B cell (primary cell): ENCODE measurements around the gene TENT4B. TPM values are rescaled to one million over a fixed set of nuclear protein-coding genes. Genes with fewer than 3 reads are reported as not detected.

Experiments used
- ATAC-seq: fragments of 200-7000 bp; cut with Tn5 transposase; one replicate; pipeline ENCODE4 v1.10.0; 2021; ENCODE audit warnings: low read depth, mild to moderate bottlenecking, moderate number of reproducible peaks, moderate library complexity
- CTCF ChIA-PET: fragments of 350-600 bp; sonication (Branson Sonifier 250); formaldehyde crosslinking; loops from one replicate; lab custom pipeline; 2021; ENCODE audit warnings: antibody characterized with exemption, inconsistent platforms; lab: Charles Lee
- POLR2A ChIA-PET: fragments of 350-600 bp; sonication (Branson Sonifier 250); formaldehyde crosslinking; loops from one replicate; lab custom pipeline; 2021; ENCODE audit warnings: antibody characterized with exemption; lab: Charles Lee
- DNase-seq: peaks from one replicate; pipeline ENCODE4 v3.0.0; 2013
- H2AFZ ChIP-seq: 2 replicates; pipeline ENCODE4 v1.6.1; 2012; ENCODE audit warnings: mild to moderate bottlenecking, low read depth, low read length; ENCODE audit not compliant: insufficient read depth, poor library complexity, severe bottlenecking
- H3K27ac ChIP-seq, 2 donors: 1 replicate in 1 of 2; 2 replicates in 1 of 2; pipeline ENCODE4 v1.5.1; 2012 to 2013; ENCODE audit warnings: low read length in 2 of 2, mild to moderate bottlenecking in 2 of 2, moderate library complexity in 1 of 2
- H3K27me3 ChIP-seq, 4 experiments: fragments of 200-600 bp in 1 of 4; sonication (generic) in 1 of 4; replicated peaks in 1 of 4; 1 replicate in 2 of 4; 2 replicates in 2 of 4; pipeline versions ENCODE4 v1.6.1 to v1.7.0; 2013 to 2016; ENCODE audit warnings: low read length in 3 of 4, mild to moderate bottlenecking in 2 of 4, mixed read lengths in 1 of 4, moderate library complexity in 1 of 4; ENCODE audit not compliant: insufficient read depth in 4 of 4, control insufficient read depth in 3 of 4; ENCODE audit errors: control extremely low read depth in 1 of 4
- H3K36me3 ChIP-seq, 2 experiments: replicated peaks in 1 of 2; 1 replicate in 1 of 2; 2 replicates in 1 of 2; pipeline versions ENCODE4 v1.6.1 to v1.7.1; 2013; ENCODE audit warnings: low read length in 1 of 2; ENCODE audit not compliant: insufficient read depth in 2 of 2, control insufficient read depth in 1 of 2; ENCODE audit errors: control extremely low read depth in 1 of 2, extremely low read depth in 1 of 2
- H3K4me1 ChIP-seq, 2 donors: fragments of 200-600 bp in 1 of 2; sonication (generic) in 1 of 2; 1 replicate in 1 of 2; 2 replicates in 1 of 2; pipeline versions ENCODE4 v1.5.1 to v1.6.1; 2013 to 2017; ENCODE audit warnings: low read length in 2 of 2; ENCODE audit not compliant: control insufficient read depth in 2 of 2, insufficient read depth in 2 of 2
- H3K4me2 ChIP-seq: replicated peaks from 2 replicates; pipeline ENCODE3; 2012; ENCODE audit warnings: mild to moderate bottlenecking, low read depth, low read length; ENCODE audit not compliant: poor library complexity, severe bottlenecking
- H3K4me3 ChIP-seq, 5 experiments: fragments of 200-600 bp in 1 of 5; sonication (generic) in 1 of 5; 1 replicate in 3 of 5; 2 replicates in 2 of 5; pipeline versions ENCODE4 v1.5.1 to v1.7.0; 2011 to 2016; ENCODE audit warnings: low read length in 4 of 5, mild to moderate bottlenecking in 4 of 5, low read depth in 2 of 5, control low read depth in 1 of 5, moderate library complexity in 1 of 5; ENCODE audit not compliant: insufficient read depth in 1 of 5; ENCODE audit errors: control extremely low read depth in 1 of 5, extremely low read depth in 1 of 5
- H3K79me2 ChIP-seq: fragments of 200-600 bp; sonication (generic); one replicate; pipeline ENCODE4 v1.6.0; 2016; ENCODE audit warnings: low read length; ENCODE audit not compliant: control insufficient read depth, insufficient read depth
- H3K9ac ChIP-seq: fragments of 200-600 bp; sonication (generic); 2 replicates; pipeline ENCODE4 v1.6.1; 2017; ENCODE audit warnings: mild to moderate bottlenecking, low read length, moderate library complexity
- H3K9me3 ChIP-seq, 3 donors: one replicate each; pipeline versions ENCODE4 v1.6.1 to v1.7.1; 2013; ENCODE audit warnings: low read length in 2 of 3; ENCODE audit not compliant: control insufficient read depth in 2 of 3, insufficient read depth in 1 of 3; ENCODE audit errors: control extremely low read depth in 1 of 3
- H4K20me1 ChIP-seq: 2 replicates; pipeline ENCODE4 v1.6.0; 2012; ENCODE audit warnings: mild to moderate bottlenecking, low read length; ENCODE audit not compliant: insufficient read depth, control insufficient read depth, poor library complexity, severe bottlenecking
- H3K27ac Mint-ChIP-seq: one replicate; pipeline ENCODE4 v1.8.0; 2021; ENCODE audit warnings: mixed read lengths
- H3K27me3 Mint-ChIP-seq: one replicate; pipeline ENCODE4 v1.8.0; 2021; ENCODE audit warnings: mixed read lengths
- H3K4me1 Mint-ChIP-seq: one replicate; pipeline ENCODE4 v1.8.0; 2021; ENCODE audit warnings: mixed read lengths
- H3K4me3 Mint-ChIP-seq: one replicate; pipeline ENCODE4 v1.8.0; 2021; ENCODE audit warnings: mixed read lengths
- H3K9me3 Mint-ChIP-seq: one replicate; pipeline ENCODE4 v1.8.0; 2022; ENCODE audit warnings: mixed read lengths; ENCODE audit not compliant: insufficient read depth
- CTCF ChIP-seq: fragments of 200-600 bp; IDR thresholded peaks from one replicate; pipeline ENCODE4 v1.8.0; 2022; ENCODE audit warnings: antibody characterized with exemption, mild to moderate bottlenecking
- EZH2 ChIP-seq: IDR thresholded peaks from 2 replicates; pipeline ENCODE4 v1.6.1; 2012; ENCODE audit warnings: borderline replicate concordance, low read depth, mild to moderate bottlenecking, moderate library complexity, low read length; ENCODE audit not compliant: insufficient read depth, poor library complexity, severe bottlenecking
- WGBS: methylation state at CpG from one replicate; pipeline ENCODE4 v1.1.5; 2013; ENCODE audit warnings: missing lambda C conversion rate; ENCODE audit not compliant: insufficient coverage; 5-methylcytosine and 5-hydroxymethylcytosine counted together
- intact Hi-C: fragments of 100-400 bp; cut with micrococcal nuclease; formaldehyde crosslinking; loops from one replicate; pipeline ENCODE4 v1.10.0; 2022
- polyA plus RNA-seq: library from polyadenylated mRNA; depleted of rRNA; stranded (reverse); fragments of >200 nt; gene quantifications from 2 replicates; pipeline ENCODE4 v1.2.3, GENCODE V29; 2012
- total RNA-seq, 2 donors: library from RNA; stranded (reverse); fragments of 120-200 nt in 1 of 2; gene quantifications; 1 replicate in 1 of 2; 2 replicates in 1 of 2; pipeline versions ENCODE4 v1.2.3 to v1.2.4, GENCODE V29; 2013 to 2022

TENT4B gene
- total and polyA plus RNA-seq, 2 donors (not counting 1 experiment from before 2014, with no cell fraction given), result 6.1 to 17.1 TPM

GRCh38 chr16:50156590-50156989 lies 3.5 kb downstream of the TENT4B start:
- Histone ChIP-seq H3K79me2 (peaks cover 70% of the 10 kb centered on the region), H3K4me3 (no peak overlapping the region), H3K27ac (no peak overlapping the region), H4K20me1 (peaks cover 34% of the 10 kb centered on the region), H2AFZ (no peak overlapping the region), H3K4me2 (no peak overlapping the region), H3K36me3 (peaks cover 0 to 5% of the 10 kb centered on the region in 2 experiments), H3K9me3 (no peaks in the 10 kb centered on the region), H3K9ac (no peak overlapping the region), H3K27me3 (no peaks in the 10 kb centered on the region), H3K4me1 (peaks cover 23 to 28% of the 10 kb centered on the region in 2 donors)
- CTCF ChIA-PET, result interaction anchor here (1.3 kb wide), 1 partner anchor 54 kb away, joined by 4 read pairs; no protein-coding TSS in a partner anchor
- TF ChIP-seq CTCF (no peak), EZH2 (no peak)
- Mint-ChIP-seq H3K27me3 (no peaks in the 10 kb centered on the region), H3K4me1 (peaks cover 57% of the 10 kb centered on the region), H3K27ac (peak overlapping the region; percentile 32), H3K4me3 (no peak overlapping the region), H3K9me3 (no peaks in the 10 kb centered on the region)
- no peak for ATAC-seq
- POLR2A ChIA-PET, result interaction anchor here (0.6 kb wide), 1 partner anchor 54 kb away, joined by 3 read pairs; no protein-coding TSS in a partner anchor
- intact Hi-C loops, result loop anchor here (5.0 kb wide), 1 partner anchor 526 kb away; the partner anchor contains the start of gene SNX20
- DNase-seq, result no peak
- WGBS, result 67% methylated on average over 1 of the region's 6 CpGs

- ATAC-seq (no peak), DNase-seq (no peak)
- WGBS, result 100% methylated on average over 1 of the region's 4 CpGs
- Histone ChIP-seq H3K4me3 (no peak overlapping the region), H4K20me1 (peaks cover 16% of the 10 kb centered on the region), H3K27ac (peak overlapping the region in 1 of 2 donors; percentile 6), H3K9me3 (no peaks in the 10 kb centered on the region), H3K36me3 (peaks cover 0 to 5% of the 10 kb centered on the region in 2 experiments), H3K4me1 (peaks cover 4 to 18% of the 10 kb centered on the region in 2 donors), H3K9ac (no peak overlapping the region), H3K79me2 (peaks cover 88% of the 10 kb centered on the region), H3K27me3 (no peaks in the 10 kb centered on the region), H2AFZ (no peak overlapping the region), H3K4me2 (no peak overlapping the region)
- no peaks in the 10 kb centered on the region for H3K9me3 Mint-ChIP-seq
- no peak for TF ChIP-seq CTCF
- no peak for TF ChIP-seq EZH2
- no peak overlapping the region for H3K27ac Mint-ChIP-seq
- CTCF ChIA-PET, result interaction anchor here (1.2 kb wide), 1 partner anchor 50 kb away, joined by 4 read pairs; no protein-coding TSS in a partner anchor
- H3K4me1 Mint-ChIP-seq, result peaks cover 51% of the 10 kb centered on the region
- intact Hi-C loops, result no loop called here
- no peaks in the 10 kb centered on the region for H3K27me3 Mint-ChIP-seq
- H3K4me3 Mint-ChIP-seq, result no peak overlapping the region
- POLR2A ChIA-PET, result no interaction called here
These were observed 7.5 kb downstream of the TENT4B start for GRCh38 chr16:50160495-50161164.
